ENCODE data around the gene ACAD8. TPM values are rescaled to one million over a fixed set of nuclear protein-coding genes. Genes with fewer than 3 reads are reported as not detected.

ACAD8 gene
- total and polyA plus RNA-seq, 2 of the 8 experiments (the other 6 are each of a cell fraction or from before 2014, with no cell fraction given): 45.8 to 52.7 TPM

DNA sequence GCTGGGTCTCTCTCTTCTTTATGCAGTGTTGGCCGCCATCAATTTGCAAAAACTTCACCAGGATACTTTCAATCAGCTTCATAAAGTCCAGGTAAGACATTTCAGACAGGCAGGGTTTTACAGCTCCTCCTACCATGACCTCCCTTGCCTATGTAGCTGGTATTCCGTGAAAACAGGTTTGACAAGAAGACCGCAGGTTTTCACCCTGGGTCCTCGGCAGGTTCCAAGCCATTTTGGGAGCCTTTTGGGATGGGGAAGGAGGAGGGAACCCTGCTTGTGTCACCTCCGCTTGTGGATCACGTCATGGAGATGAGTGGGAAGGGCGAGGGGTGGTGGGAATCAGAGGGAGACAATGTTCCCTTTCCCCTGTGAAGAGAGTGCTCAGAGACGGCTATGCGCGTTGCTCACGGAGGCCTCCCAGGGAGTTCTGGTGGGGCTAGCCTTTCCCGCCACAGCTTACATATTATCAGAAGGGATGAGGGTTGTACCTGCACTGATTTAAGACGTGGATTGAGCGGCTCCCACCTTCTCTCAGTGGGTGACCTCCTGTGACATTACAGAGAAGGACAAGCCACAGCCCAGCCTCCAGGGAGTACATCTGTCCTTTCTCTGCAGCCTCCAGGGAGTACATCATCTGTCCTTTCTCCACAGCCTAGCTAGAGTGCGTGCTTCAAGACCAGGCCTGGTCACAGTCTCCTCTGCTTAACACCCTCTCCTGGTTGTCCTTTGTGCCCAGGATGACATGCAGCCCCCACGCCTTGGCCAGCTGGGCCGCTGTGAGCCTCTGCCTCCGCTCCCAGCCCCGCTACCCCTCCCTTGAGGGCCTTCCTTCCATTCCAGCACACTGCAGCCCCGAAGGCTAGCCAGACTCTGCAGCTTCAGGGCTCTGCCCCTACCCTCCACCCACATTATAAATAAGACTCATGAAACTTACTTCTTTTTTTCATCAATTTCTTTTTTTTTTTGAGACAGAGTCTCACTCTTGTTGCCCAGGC is 40.0 kb downstream of the ACAD8 start:
- ChIA-PET CTCF (ENCODE audit: partially characterized antibody) (interaction anchor here (1.0 to 4.3 kb wide), 3 partner anchors 15 to 36 kb away, joined by 3 to 26 read pairs (median 4); no protein-coding TSS in a partner anchor), POLR2A (ENCODE audit: partially characterized antibody) (interaction anchor here (0.9 to 1.2 kb wide), 3 partner anchors 14 to 40 kb away, joined by 3 to 4 read pairs (median 3); partner anchors contain the start of genes ACAD8 and THYN1)
- DNase-seq (ENCODE audit: low read depth in 1 of 2, low spot score in 2 of 2) (no peak), FAIRE-seq (no peak)
- Histone ChIP-seq H2BK120ac (replicated peaks; ENCODE audit: low read depth, low read length) (no peak overlapping the region), H2BK5ac (ENCODE audit: low read depth, low read length) (no peak overlapping the region; the same call in 1 of the 2 replicates), H4K8ac (ENCODE audit: extremely low read depth, insufficient read depth, low read length) (no peak overlapping the region), H2AFZ (ENCODE audit: low read length) (no peak overlapping the region), H3K56ac (replicated peaks; ENCODE audit: insufficient read length, low read depth, low read length) (no peak overlapping the region), H3K9me3 (ENCODE audit: insufficient read depth in 2 of 2, low read depth in 1 of 2, low read length in 1 of 2) (no peaks in the 10 kb centered on the region), H3K4me1 (replicated peaks in 1 of 4; ENCODE audit: control insufficient read depth in 3 of 4, insufficient read depth in 4 of 4, low read length in 3 of 4) (no peaks in the 10 kb centered on the region; a peak in 1 of 7 replicates), H2BK20ac (ENCODE audit: low read length) (no peak overlapping the region), H2AK5ac (ENCODE audit: low read depth, low read length) (no peak overlapping the region), H3K14ac (ENCODE audit: insufficient read length) (no peak overlapping the region), H3K18ac (ENCODE audit: extremely low read depth, low read length) (no peak overlapping the region), H4K5ac (ENCODE audit: insufficient read length, low read depth, low read length) (no peak overlapping the region), H3K27ac (ENCODE audit: low read depth, low read length) (no peak overlapping the region), H4K91ac (replicated peaks; ENCODE audit: insufficient read length, low read length) (no peak overlapping the region), H3K27me3 (replicated peaks in 1 of 4; ENCODE audit: control insufficient read depth in 3 of 4, extremely low read depth in 1 of 4, insufficient read depth in 3 of 4, low read length in 3 of 4) (no peaks in the 10 kb centered on the region; a peak in 1 of 7 replicates), H4K20me1 (replicated peaks in 1 of 2; ENCODE audit: control insufficient read depth in 1 of 2, insufficient read depth in 2 of 2, low read length in 2 of 2) (no peaks in the 10 kb centered on the region), H2BK15ac (ENCODE audit: low read length) (no peak overlapping the region), H3K4ac (replicated peaks; ENCODE audit: insufficient read length, low read depth, low read length) (no peak overlapping the region), H3K36me3 (ENCODE audit: control insufficient read depth in 2 of 4, insufficient read depth in 4 of 4, low read length in 3 of 4) (peaks cover 3 to 20% (median 8%) of the 10 kb centered on the region in 4 experiments; a peak in 6 of 8 replicates), H3K79me2 (ENCODE audit: control insufficient read depth in 1 of 2, insufficient read depth in 2 of 2, low read length in 2 of 2) (no peaks in the 10 kb centered on the region), H2BK12ac (ENCODE audit: low read depth, low read length) (no peak overlapping the region), H3K4me2 (ENCODE audit: insufficient read depth in 1 of 2, low read depth in 2 of 2, low read length in 2 of 2) (no peak overlapping the region), H3K23ac (ENCODE audit: insufficient read length) (no peak overlapping the region), H3K79me1 (ENCODE audit: low read depth, low read length) (no peaks in the 10 kb centered on the region), H3K9ac (replicated peaks in 1 of 4; ENCODE audit: extremely low read depth in 1 of 4, low read depth in 3 of 4, low read length in 3 of 4) (no peak overlapping the region), H3K4me3 (ENCODE audit: extremely low read depth in 1 of 4, insufficient read depth in 2 of 4, low read depth in 3 of 4, low read length in 4 of 4) (no peak overlapping the region), H3K23me2 (ENCODE audit: low read depth, low read length) (no peaks in the 10 kb centered on the region)
- 85% methylated on average over 19 of the region's 20 CpGs; no CpG with 5 or more reads in 1 of the 2 experiments for WGBS, 2 experiments (ENCODE audit: extremely low coverage in 1 of 2, insufficient coverage in 1 of 2, insufficient read length in 1 of 2, insufficient replicate concordance in 2 of 2, low coverage in 1 of 2, low lambda C conversion rate in 2 of 2, missing lambda C conversion rate in 1 of 2)
- TF ChIP-seq TAF1 (IDR thresholded peaks at IDR 0.05; ENCODE audit: low read depth, low read length) (no peak), GABPA (IDR thresholded peaks at IDR 0.05; ENCODE audit: borderline replicate concordance, insufficient read depth, low read length) (no peak), KDM5A (IDR thresholded peaks at IDR 0.05; ENCODE audit: low read length) (no peak), NANOG (IDR thresholded peaks at IDR 0.05; ENCODE audit: insufficient read depth, low read depth, low read length, poor library complexity, severe bottlenecking) (no peak), CBX5 (IDR thresholded peaks at IDR 0.05; ENCODE audit: low read depth, low read length) (no peak), GTF2F1 (IDR thresholded peaks at IDR 0.05; ENCODE audit: borderline replicate concordance, low read depth, low read length) (no peak), TCF12 (IDR thresholded peaks at IDR 0.05; ENCODE audit: low read depth, low read length) (no peak), FOSL1 (IDR thresholded peaks at IDR 0.05; ENCODE audit: insufficient read depth, low read depth, low read length) (no peak), SRF (IDR thresholded peaks at IDR 0.05; ENCODE audit: low read depth, low read length) (no peak)
- TF ChIP-seq, protein P1, sequence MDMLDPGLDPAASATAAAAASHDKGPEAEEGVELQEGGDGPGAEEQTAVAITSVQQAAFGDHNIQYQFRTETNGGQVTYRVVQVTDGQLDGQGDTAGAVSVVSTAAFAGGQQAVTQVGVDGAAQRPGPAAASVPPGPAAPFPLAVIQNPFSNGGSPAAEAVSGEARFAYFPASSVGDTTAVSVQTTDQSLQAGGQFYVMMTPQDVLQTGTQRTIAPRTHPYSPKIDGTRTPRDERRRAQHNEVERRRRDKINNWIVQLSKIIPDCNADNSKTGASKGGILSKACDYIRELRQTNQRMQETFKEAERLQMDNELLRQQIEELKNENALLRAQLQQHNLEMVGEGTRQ (IDR thresholded peaks at IDR 0.05; ENCODE audit: low read length): no peak

All from H1 (cell line).